ENCODE results near the gene ASH1L.
"Not testable (repeated sequence)": the region's sequence is repeated elsewhere in the genome, so short reads cannot be mapped to it uniquely, and the experiment has no call there.

The ASH1L gene

GRCh38 chr1:155562581-155563376 lies at the start of gene ASH1L:
ASH1L (minus strand) TSS chr1:155562803; CDS start chr1:155521519, 41,284 bp downstream.
- peak; percentile 72 for DNase-seq

- not testable (repeated sequence) for DNase-seq
These were observed 47.6 kb upstream of the ASH1L start for GRCh38 chr1:155610257-155610647.

GRCh38 chr1:155609515-155610256 lies 47.1 kb upstream of the ASH1L start, which contains the start of gene MSTO1:
MSTO1 (plus strand) TSS chr1:155610218; CDS start chr1:155610249, 31 bp downstream.
- DNase-seq, result peak; percentile 94

GRCh38 chr1:155608888-155609225 lies 46.3 kb upstream of the ASH1L start:
- DNase-seq, result no peak

- DNase-seq, result no peak
These were observed 45.1 kb upstream of the ASH1L start for GRCh38 chr1:155607708-155608107.

GRCh38 chr1:155599828-155600572 lies 37.4 kb upstream of the ASH1L start:
- DNase-seq, result not testable (repeated sequence)

- DNase-seq, result no peak
These were observed 36.3 kb upstream of the ASH1L start for GRCh38 chr1:155598842-155599331.

GRCh38 chr1:155596864-155597263 lies 34.3 kb upstream of the ASH1L start:
- DNase-seq, result no peak

GRCh38 chr1:155595877-155596474 lies 33.4 kb upstream of the ASH1L start:
- DNase-seq, result not testable (repeated sequence)

- no peak for DNase-seq
These were observed 29.2 kb upstream of the ASH1L start for GRCh38 chr1:155591770-155592169.

- not testable (repeated sequence) for DNase-seq
These were observed 28.1 kb upstream of the ASH1L start for GRCh38 chr1:155590516-155591247.

- DNase-seq, result not testable (repeated sequence)
These were observed 26.7 kb upstream of the ASH1L start for GRCh38 chr1:155589282-155589681.

GRCh38 chr1:155583846-155584245 lies 21.2 kb upstream of the ASH1L start:
- not testable (repeated sequence) for DNase-seq

GRCh38 chr1:155575608-155576007 lies 13.0 kb upstream of the ASH1L start:
- DNase-seq, result not testable (repeated sequence)

- DNase-seq, result no peak
These were observed 11.5 kb upstream of the ASH1L start for GRCh38 chr1:155574077-155574476.

- DNase-seq, result no peak
These were observed 8.0 kb upstream of the ASH1L start for GRCh38 chr1:155570593-155570990.

- DNase-seq, result no peak
These were observed 7.5 kb upstream of the ASH1L start for GRCh38 chr1:155569988-155570592.

GRCh38 chr1:155563377-155564022 lies 897 bp upstream of the ASH1L start:
- not testable (repeated sequence) for DNase-seq

GRCh38 chr1:155561779-155562580 lies 623 bp downstream of the ASH1L start:
- DNase-seq, result not testable (repeated sequence)

- DNase-seq, result no peak
These were observed 6.7 kb downstream of the ASH1L start for GRCh38 chr1:155555915-155556314.
